HG03103 (cell line): Measurements from ENCODE around the gene TMSB4X.
"Not testable (repeated sequence)": the region's sequence is repeated elsewhere in the genome, so short reads cannot be mapped to it uniquely, and the experiment has no call there.

Experiments
- ATAC-seq: cut with Tn5 transposase; IDR thresholded peaks from one replicate; pipeline ENCODE4 v1.9.1; 2021; ENCODE audit warnings: low read depth; ENCODE audit not compliant: unreplicated experiment

TMSB4X gene

GRCh38 chrX:12974305-12974795, 560 bp upstream of the TMSB4X start:
- no peak for ATAC-seq

GRCh38 chrX:12975670-12975965, 708 bp downstream of the TMSB4X start:
- ATAC-seq, result no peak

GRCh38 chrX:12975991-12976558, 1.2 kb downstream of the TMSB4X start:
- no peak for ATAC-seq

DNA sequence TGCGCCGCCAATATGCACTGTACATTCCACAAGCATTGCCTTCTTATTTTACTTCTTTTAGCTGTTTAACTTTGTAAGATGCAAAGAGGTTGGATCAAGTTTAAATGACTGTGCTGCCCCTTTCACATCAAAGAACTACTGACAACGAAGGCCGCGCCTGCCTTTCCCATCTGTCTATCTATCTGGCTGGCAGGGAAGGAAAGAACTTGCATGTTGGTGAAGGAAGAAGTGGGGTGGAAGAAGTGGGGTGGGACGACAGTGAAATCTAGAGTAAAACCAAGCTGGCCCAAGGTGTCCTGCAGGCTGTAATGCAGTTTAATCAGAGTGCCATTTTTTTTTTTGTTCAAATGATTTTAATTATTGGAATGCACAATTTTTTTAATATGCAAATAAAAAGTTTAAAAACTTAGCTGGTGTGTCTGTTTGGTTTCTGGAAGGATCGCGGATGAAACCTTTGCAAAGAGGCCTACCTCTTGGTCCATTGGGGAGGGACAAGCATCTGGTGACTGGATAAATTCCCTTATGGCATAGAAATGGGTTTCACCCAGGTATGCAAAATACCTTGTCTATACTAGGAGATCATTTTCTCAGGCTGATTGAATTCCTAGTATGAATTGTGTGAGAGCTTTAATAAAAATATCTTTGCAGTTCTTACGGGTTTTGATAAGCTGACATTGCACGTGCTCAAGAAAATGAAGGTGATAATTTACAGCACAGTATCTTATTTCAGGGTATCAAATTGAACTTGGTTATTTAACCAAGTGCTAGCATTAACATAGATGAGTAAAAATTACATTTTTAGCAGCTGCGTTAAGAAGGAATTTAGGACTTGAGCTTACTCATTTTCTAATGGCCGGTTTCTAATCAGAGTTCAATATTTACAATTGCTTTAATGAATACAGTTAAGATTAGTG, 2.2 kb downstream of the TMSB4X start:
- ATAC-seq, result not testable (repeated sequence)

DNA sequence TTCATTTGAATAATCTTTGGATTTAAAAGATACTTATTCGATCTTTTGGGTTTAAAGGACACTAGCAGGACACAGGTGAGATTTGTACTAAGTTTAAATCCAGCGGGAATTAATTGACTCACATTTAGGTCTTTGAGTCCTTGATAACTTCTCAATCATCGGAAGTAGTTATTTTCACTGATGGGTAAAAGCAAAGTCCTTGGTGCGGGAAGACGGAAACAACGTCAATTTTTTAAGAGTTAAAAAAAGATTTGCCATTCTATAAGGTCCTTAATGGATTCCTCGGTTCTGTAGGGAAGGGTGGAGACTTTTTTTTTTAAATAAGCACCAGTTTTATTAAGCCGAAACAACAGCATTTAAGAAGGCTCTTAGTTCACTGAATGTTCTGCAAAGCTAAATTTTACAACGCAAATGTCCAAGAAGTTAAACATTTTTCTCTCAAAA, 2.9 kb downstream of the TMSB4X start:
- peak; percentile 12 for ATAC-seq

DNA sequence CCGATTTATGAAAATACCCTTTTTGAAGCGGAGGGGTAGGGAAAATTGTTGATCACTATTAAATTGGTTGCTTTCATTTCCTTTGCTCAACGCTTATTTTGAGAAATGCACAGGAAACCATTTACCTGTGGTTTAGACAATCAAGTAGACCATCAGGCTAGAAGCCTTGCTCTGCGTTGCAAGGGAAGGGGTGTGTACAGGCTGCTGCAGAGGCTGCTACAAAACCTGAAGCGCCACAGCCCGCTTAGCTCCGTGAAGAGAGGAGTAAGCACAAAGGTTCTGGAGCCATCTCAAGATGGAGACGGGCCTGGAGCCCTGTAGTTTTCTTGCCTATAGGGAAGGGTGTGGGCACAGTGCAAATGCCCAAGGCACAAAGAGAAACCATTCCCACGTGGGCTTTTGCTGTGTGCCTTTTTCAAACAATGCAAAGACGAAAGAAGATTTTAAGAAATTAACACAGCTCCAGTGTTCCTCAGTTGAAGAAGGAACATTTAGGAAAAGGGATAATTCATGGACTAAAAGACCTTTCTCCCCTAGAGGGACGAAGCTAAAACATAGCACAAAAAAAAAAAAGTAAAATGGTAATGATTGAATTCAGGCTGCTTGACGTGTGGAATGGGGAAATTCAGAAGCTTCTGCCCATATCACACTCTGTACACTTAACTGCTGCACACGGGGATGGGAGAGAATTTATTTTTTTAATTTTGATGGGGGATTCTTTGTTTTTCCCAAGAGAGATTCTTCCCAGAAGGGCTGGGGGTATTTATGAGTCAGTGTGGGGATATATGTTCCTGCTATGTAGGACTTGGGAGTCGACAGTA, 3.5 kb downstream of the TMSB4X start:
- ATAC-seq, result peak; percentile 43

GRCh38 chrX:12979026-12979607, 4.2 kb downstream of the TMSB4X start:
- ATAC-seq, result peak; percentile 2

GRCh38 chrX:12979616-12980015, 4.7 kb downstream of the TMSB4X start:
- no peak for ATAC-seq

GRCh38 chrX:12980039-12980438, 5.1 kb downstream of the TMSB4X start:
- ATAC-seq, result not testable (repeated sequence)

DNA sequence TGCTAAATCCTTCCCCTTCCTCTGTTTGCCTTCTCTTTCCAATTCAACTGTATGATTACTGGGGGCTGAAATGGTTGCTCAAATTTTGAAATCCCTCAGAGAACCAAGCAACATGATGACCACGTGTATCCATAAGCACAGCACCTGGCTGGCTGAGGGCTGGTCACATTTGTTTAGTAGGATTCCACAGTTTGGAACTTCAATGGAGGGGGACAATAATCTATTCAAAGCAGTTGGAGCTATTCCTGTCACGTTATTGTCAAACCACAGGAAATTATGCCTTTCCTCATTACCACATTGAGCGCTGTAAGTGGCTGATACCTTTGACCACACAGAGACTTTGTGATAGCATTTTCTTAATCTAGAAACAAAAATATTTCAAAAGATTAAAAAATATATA, 7.0 kb downstream of the TMSB4X start:
- no peak for ATAC-seq

- peak; percentile 71 for ATAC-seq
Observed at GRCh38 chrX:12984603-12985319, 9.9 kb downstream of the TMSB4X start.

GRCh38 chrX:12985331-12985730, 10.4 kb downstream of the TMSB4X start:
- ATAC-seq, result no peak

- ATAC-seq, result no peak
Observed at GRCh38 chrX:12986164-12986779, 11.4 kb downstream of the TMSB4X start.

DNA sequence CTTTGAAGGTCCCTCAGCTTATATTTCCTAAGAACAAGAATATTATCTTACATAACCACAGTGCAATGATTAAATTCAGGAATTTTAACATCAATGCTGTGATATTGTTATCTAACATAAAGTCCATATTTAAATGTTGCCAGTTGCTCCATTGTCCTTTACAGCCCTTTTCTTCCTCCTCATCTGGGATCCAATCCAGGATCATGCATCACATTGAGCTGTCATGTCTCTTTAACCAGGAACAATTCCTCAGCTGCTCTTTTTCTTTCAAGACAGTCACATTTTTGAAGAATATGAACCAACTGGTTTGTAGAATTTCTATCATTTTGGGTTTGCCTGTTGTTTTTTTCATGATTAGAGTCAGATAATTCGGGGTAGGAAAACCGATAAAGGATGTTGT, 12.0 kb downstream of the TMSB4X start:
- ATAC-seq, result no peak

GRCh38 chrX:12987340-12987739, 12.4 kb downstream of the TMSB4X start:
- ATAC-seq, result no peak

- ATAC-seq, result no peak
Observed at GRCh38 chrX:12987900-12988594, 13.1 kb downstream of the TMSB4X start.

DNA sequence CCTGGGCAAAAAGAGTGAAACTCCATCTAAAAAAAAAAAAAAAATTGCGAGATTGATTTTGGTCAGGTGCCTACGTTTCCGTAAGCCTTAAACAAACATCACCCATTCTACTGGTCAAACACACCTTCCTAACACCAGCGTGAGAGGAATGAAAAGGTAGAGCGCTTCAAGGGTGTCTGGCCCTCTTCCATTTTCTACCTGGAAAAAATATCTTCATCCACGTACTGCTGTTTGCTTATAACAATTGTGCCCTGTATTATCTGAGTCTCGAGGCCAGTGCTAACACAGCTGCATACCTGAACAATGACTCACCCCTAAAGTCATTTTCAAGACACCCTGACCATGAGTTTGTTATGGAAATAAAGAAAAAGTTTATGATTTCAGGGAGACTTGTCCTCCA, 13.9 kb downstream of the TMSB4X start:
- ATAC-seq, result no peak

GRCh38 chrX:12989461-12989860, 14.6 kb downstream of the TMSB4X start:
- no peak for ATAC-seq

GRCh38 chrX:12991575-12991974, 16.7 kb downstream of the TMSB4X start:
- ATAC-seq, result no peak
